Measurements from ENCODE around the gene DDX10. TPM values are rescaled to one million over a fixed set of nuclear protein-coding genes. Genes with fewer than 3 reads are reported as not detected.

DDX10 gene
- total RNA-seq, 1 experiment from 2014 or later = 48.3 TPM

DNA sequence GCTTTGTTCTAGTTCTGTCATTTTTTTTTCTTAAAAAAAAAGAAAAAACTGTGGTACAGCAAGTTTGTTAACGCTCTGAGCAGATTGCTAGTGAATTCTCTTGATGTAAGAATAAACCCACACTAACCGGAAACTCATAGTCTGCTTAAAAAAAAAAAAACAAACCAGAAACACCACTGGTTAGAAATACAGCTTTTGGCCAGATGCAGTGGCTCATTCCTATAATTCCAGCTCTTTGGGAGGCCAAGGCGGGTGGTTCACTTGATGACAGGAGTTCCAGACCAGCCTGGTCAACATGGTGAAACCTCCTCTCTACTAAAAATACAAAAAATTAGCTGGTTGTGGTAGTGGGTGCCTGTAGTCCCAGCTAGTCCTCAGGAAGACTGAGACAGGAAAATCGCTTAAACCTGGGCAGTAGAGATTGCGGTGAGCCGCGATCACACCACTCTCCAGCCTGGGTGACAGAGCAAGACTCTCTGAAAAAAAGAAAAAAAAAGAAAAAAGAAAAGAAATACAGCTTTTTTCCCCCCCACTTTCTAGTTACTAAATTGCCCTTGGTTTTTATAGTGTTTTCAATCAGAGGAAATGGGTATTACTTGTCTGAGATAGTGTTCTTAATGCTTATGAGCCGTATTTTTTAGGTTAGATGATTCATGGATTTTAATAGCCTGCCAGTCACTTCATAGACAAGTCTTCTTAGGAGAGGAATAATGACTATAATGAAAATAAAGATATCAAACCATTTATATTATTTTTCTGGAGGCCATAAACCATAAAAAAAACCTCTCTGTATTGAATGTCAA is 222.8 kb downstream of the DDX10 start:
- no CpG with 5 or more reads among the region's 8 CpGs for WGBS (ENCODE audit: extremely low coverage, insufficient read length, low lambda C conversion rate)
- H3K79me1 ChIP-seq (ENCODE audit: insufficient read depth, low read depth, low read length, poor library complexity, severe bottlenecking) = no peaks in the 10 kb centered on the region
- no peak overlapping the region for H4K5ac ChIP-seq (ENCODE audit: insufficient read length, low read depth, low read length)
- H2BK20ac ChIP-seq (ENCODE audit: low read depth, low read length, poor library complexity, severe bottlenecking) = no peak overlapping the region
- H2BK12ac ChIP-seq (ENCODE audit: insufficient read length, low read depth, low read length) = no peak overlapping the region
- Mint-ChIP-seq H3K27me3 (ENCODE audit: low read depth) (no peaks in the 10 kb centered on the region), H3K27ac (peak overlapping the region in 1 of 3 experiments; percentile 81; a peak in 2 of 7 replicates), H3K9me3 (no peaks in the 10 kb centered on the region), H3K4me1 (peaks cover 20 to 24% of the 10 kb centered on the region in 2 experiments), H3K4me3 (no peak overlapping the region), H3K36me3 (ENCODE audit: insufficient read depth in 1 of 3, low read depth in 3 of 3) (no peaks in the 10 kb centered on the region)
- no peaks in the 10 kb centered on the region for H3K9me3 ChIP-seq (ENCODE audit: control insufficient read depth, low read depth, low read length)
- no peak overlapping the region for H3K27ac ChIP-seq (ENCODE audit: insufficient read length, low read depth, low read length)
- no peak overlapping the region for H3K14ac ChIP-seq (ENCODE audit: insufficient read depth, low read length)
- no peak overlapping the region for H2AK5ac ChIP-seq (ENCODE audit: insufficient read length, low read length)
- no peak overlapping the region for H4K8ac ChIP-seq (replicated peaks; ENCODE audit: insufficient read length, low read depth, low read length)
- no peaks in the 10 kb centered on the region for H3K79me2 ChIP-seq (ENCODE audit: insufficient read depth, low read length)
- no peak for DNase-seq
- H4K20me1 ChIP-seq (ENCODE audit: control insufficient read depth, insufficient read depth, insufficient read length) = no peaks in the 10 kb centered on the region
- no peak overlapping the region for H2BK15ac ChIP-seq (ENCODE audit: low read depth, low read length)
- H3T11ph ChIP-seq (ENCODE audit: low read length) = no peak overlapping the region
- peaks cover 12% of the 10 kb centered on the region for H3K4me1 ChIP-seq (ENCODE audit: insufficient read depth, low read length)
- H2BK120ac ChIP-seq (ENCODE audit: low read depth, low read length, poor library complexity, severe bottlenecking) = no peak overlapping the region
- H4K91ac ChIP-seq (ENCODE audit: insufficient read length, low read depth, low read length) = no peak overlapping the region
- no peak overlapping the region for H3K4ac ChIP-seq (ENCODE audit: low read depth, low read length)
- H3K27me3 ChIP-seq (ENCODE audit: insufficient read depth, low read length) = no peaks in the 10 kb centered on the region
- no peak overlapping the region for H2AFZ ChIP-seq (ENCODE audit: low read length)
- no peak overlapping the region for H3K4me2 ChIP-seq (ENCODE audit: insufficient read depth, insufficient read length, low read length)
- no peak overlapping the region for H3K23ac ChIP-seq (ENCODE audit: insufficient read length, low read depth, low read length)
- no peaks in the 10 kb centered on the region for H3K23me2 ChIP-seq (ENCODE audit: insufficient read length, low read depth, low read length, poor library complexity, severe bottlenecking)
- H3K9ac ChIP-seq (ENCODE audit: extremely low read depth, insufficient read length, low read length) = no peak overlapping the region
- no peak overlapping the region for H2BK5ac ChIP-seq (ENCODE audit: insufficient read length, low read length)
- no peak overlapping the region for H3K56ac ChIP-seq (ENCODE audit: insufficient read length, low read depth, low read length)
- TF ChIP-seq, protein P1, sequence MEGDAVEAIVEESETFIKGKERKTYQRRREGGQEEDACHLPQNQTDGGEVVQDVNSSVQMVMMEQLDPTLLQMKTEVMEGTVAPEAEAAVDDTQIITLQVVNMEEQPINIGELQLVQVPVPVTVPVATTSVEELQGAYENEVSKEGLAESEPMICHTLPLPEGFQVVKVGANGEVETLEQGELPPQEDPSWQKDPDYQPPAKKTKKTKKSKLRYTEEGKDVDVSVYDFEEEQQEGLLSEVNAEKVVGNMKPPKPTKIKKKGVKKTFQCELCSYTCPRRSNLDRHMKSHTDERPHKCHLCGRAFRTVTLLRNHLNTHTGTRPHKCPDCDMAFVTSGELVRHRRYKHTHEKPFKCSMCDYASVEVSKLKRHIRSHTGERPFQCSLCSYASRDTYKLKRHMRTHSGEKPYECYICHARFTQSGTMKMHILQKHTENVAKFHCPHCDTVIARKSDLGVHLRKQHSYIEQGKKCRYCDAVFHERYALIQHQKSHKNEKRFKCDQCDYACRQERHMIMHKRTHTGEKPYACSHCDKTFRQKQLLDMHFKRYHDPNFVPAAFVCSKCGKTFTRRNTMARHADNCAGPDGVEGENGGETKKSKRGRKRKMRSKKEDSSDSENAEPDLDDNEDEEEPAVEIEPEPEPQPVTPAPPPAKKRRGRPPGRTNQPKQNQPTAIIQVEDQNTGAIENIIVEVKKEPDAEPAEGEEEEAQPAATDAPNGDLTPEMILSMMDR (conservative IDR thresholded peaks at IDR 0.05) = no peak
- no peak overlapping the region for H3K18ac ChIP-seq (ENCODE audit: insufficient read length, low read depth, low read length)
